IMR-90 (cell line): Measurements from ENCODE around the gene SNRK. TPM values are rescaled to one million over a fixed set of nuclear protein-coding genes. Genes with fewer than 3 reads are reported as not detected.

Source experiments
- ATAC-seq: fragments of 200-7000 bp; cut with Tn5 transposase; 2 replicates; pipeline ENCODE4 v1.9.1; 2020; ENCODE audit warnings: low read depth, mild to moderate bottlenecking, moderate library complexity
- BruUV-seq: library from RNA; stranded (reverse); fragments of 400-500 nt; replicated peaks from 2 replicates; lab custom pipeline; 2021; lab: Mats Ljungman, UMichigan
- CTCF ChIA-PET: fragments of 300-600 bp; formaldehyde crosslinking; extraction: SDS; loops from one replicate; lab custom pipeline; 2021; ENCODE audit warnings: antibody characterized with exemption; lab: Yijun Ruan, JAX
- POLR2A ChIA-PET: fragments of 300-600 bp; sonication (Branson Sonifier 250); formaldehyde crosslinking; loops from one replicate; lab custom pipeline; 2022; ENCODE audit warnings: antibody characterized with exemption; ENCODE audit not compliant: unreplicated experiment; lab: Charles Lee
- DNase-seq: peaks from one replicate; pipeline ENCODE4 v3.0.0; 2013
- H2AFZ ChIP-seq: replicated peaks from 2 replicates; pipeline ENCODE3; 2013; ENCODE audit warnings: low read length, mild to moderate bottlenecking; ENCODE audit not compliant: poor library complexity
- H2AK5ac ChIP-seq: 2 replicates; pipeline ENCODE4 v1.6.1; 2013; ENCODE audit warnings: low read depth, low read length, inconsistent platforms
- H2AK9ac ChIP-seq: replicated peaks from 2 replicates; pipeline ENCODE3; 2013; ENCODE audit warnings: mild to moderate bottlenecking, low read depth, low read length, moderate library complexity; ENCODE audit not compliant: poor library complexity
- H2BK120ac ChIP-seq: 2 replicates; pipeline ENCODE4 v1.6.1; 2013; ENCODE audit warnings: low read depth, low read length, inconsistent platforms
- H2BK15ac ChIP-seq: 3 replicates; pipeline ENCODE4 v1.6.1; 2013; ENCODE audit warnings: low read depth, low read length, inconsistent platforms
- H2BK20ac ChIP-seq: 2 replicates; pipeline ENCODE4 v1.6.1; 2013; ENCODE audit warnings: low read depth, mild to moderate bottlenecking, inconsistent platforms, low read length, moderate library complexity
- H2BK5ac ChIP-seq: 2 replicates; pipeline ENCODE4 v1.6.1; 2013; ENCODE audit warnings: mild to moderate bottlenecking, low read depth, low read length, inconsistent platforms; ENCODE audit not compliant: poor library complexity, severe bottlenecking
- H3K14ac ChIP-seq: replicated peaks from 2 replicates; pipeline ENCODE4 v1.6.1; 2013; ENCODE audit warnings: low read depth, low read length, inconsistent platforms
- H3K18ac ChIP-seq: 2 replicates; pipeline ENCODE4 v1.6.1; 2013; ENCODE audit warnings: low read depth, low read length, control low read depth
- H3K23ac ChIP-seq: 2 replicates; pipeline ENCODE4 v1.6.1; 2013; ENCODE audit warnings: low read depth, low read length, inconsistent platforms
- H3K27ac ChIP-seq: 2 replicates; pipeline ENCODE4 v1.5.1; 2013; ENCODE audit warnings: mild to moderate bottlenecking, control low read depth, low read length; ENCODE audit not compliant: insufficient read depth
- H3K27me3 ChIP-seq: 2 replicates; pipeline ENCODE4 v1.6.1; 2013; ENCODE audit warnings: low read length; ENCODE audit not compliant: control insufficient read depth, insufficient read depth
- H3K36me3 ChIP-seq: 2 replicates; pipeline ENCODE4 v1.6.1; 2013; ENCODE audit warnings: low read length, mixed read lengths; ENCODE audit not compliant: control insufficient read depth, insufficient read depth
- H3K4ac ChIP-seq: 2 replicates; pipeline ENCODE4 v1.6.1; 2013; ENCODE audit warnings: low read depth, low read length, inconsistent platforms
- H3K4me1 ChIP-seq: 2 replicates; pipeline ENCODE4 v1.6.1; 2013; ENCODE audit warnings: low read length, mixed read lengths; ENCODE audit not compliant: control insufficient read depth, insufficient read depth
- H3K4me2 ChIP-seq: 2 replicates; pipeline ENCODE4 v1.6.1; 2013; ENCODE audit warnings: low read depth, mild to moderate bottlenecking, control low read depth, low read length, moderate library complexity
- H3K4me3 ChIP-seq: 2 replicates; pipeline ENCODE4 v1.5.1; 2013; ENCODE audit warnings: low read depth, mild to moderate bottlenecking, control low read depth, low read length, moderate library complexity; ENCODE audit not compliant: insufficient read depth
- H3K56ac ChIP-seq: 2 replicates; pipeline ENCODE4 v1.6.1; 2013; ENCODE audit warnings: low read length, inconsistent platforms; ENCODE audit not compliant: insufficient read depth; ENCODE audit errors: extremely low read depth
- H3K79me1 ChIP-seq, 2 experiments: 2 replicates each; pipeline ENCODE4 v1.6.1; 2013; ENCODE audit warnings: low read length in 2 of 2, inconsistent platforms in 1 of 2, low read depth in 1 of 2
- H3K9ac ChIP-seq: 2 replicates; pipeline ENCODE4 v1.6.1; 2013; ENCODE audit warnings: low read depth, low read length, control low read depth
- H3K9me1 ChIP-seq: 2 replicates; pipeline ENCODE4 v1.6.1; 2013; ENCODE audit warnings: low read length, inconsistent platforms; ENCODE audit not compliant: insufficient read depth
- H3K9me3 ChIP-seq: 2 replicates; pipeline ENCODE4 v1.6.1; 2013; ENCODE audit warnings: low read length; ENCODE audit not compliant: control insufficient read depth, insufficient read depth
- H4K20me1 ChIP-seq: 2 replicates; pipeline ENCODE4 v1.6.1; 2013; ENCODE audit warnings: low read length, inconsistent platforms; ENCODE audit not compliant: insufficient read depth
- H4K5ac ChIP-seq: 2 replicates; pipeline ENCODE4 v1.6.1; 2013; ENCODE audit warnings: mild to moderate bottlenecking, low read depth, low read length, control low read depth
- H4K8ac ChIP-seq, 2 experiments: 2 replicates each; pipeline ENCODE4 v1.6.1; 2013; ENCODE audit warnings: low read depth in 2 of 2, low read length in 2 of 2, control low read depth in 1 of 2, inconsistent platforms in 1 of 2
- H4K91ac ChIP-seq: 2 replicates; pipeline ENCODE4 v1.6.1; 2013; ENCODE audit warnings: low read depth, low read length, inconsistent platforms; ENCODE audit not compliant: insufficient read depth
- CEBPB ChIP-seq: IDR thresholded peaks from 2 replicates; pipeline ENCODE4 v1.6.1; 2012; ENCODE audit warnings: low read depth, low read length, improper control_type of control experiment
- CHD1 ChIP-seq: IDR thresholded peaks from 2 replicates; pipeline ENCODE4 v1.6.1; 2012; ENCODE audit warnings: low read depth, low read length, improper control_type of control experiment
- ELK1 ChIP-seq: fragments of 150-350 bp; IDR thresholded peaks from 2 replicates; pipeline ENCODE4 v1.6.1; 2016; ENCODE audit warnings: low read depth, mild to moderate bottlenecking, low read length, moderate library complexity, borderline replicate concordance
- FOS ChIP-seq: fragments of 150-350 bp; IDR thresholded peaks from 2 replicates; pipeline ENCODE4 v1.6.1; 2016; ENCODE audit warnings: low read depth, low read length
- MXI1 ChIP-seq: IDR thresholded peaks from 2 replicates; pipeline ENCODE4 v1.6.1; 2012; ENCODE audit warnings: low read depth, mild to moderate bottlenecking, low read length, moderate library complexity, borderline replicate concordance
- RFX5 ChIP-seq: IDR thresholded peaks from 2 replicates; pipeline ENCODE4 v1.8.0; 2012; ENCODE audit warnings: low read depth, mild to moderate bottlenecking, low read length, moderate library complexity
- SMC3 ChIP-seq: fragments of 150-350 bp; IDR thresholded peaks from 2 replicates; pipeline ENCODE4 v1.6.1; 2016; ENCODE audit warnings: low read depth, mild to moderate bottlenecking, antibody characterized with exemption, low read length, moderate library complexity
- WGBS, 2 experiments: methylation state at CpG; one replicate each; pipeline versions ENCODE4 v1.1.5 to v1.1.7; 2013; ENCODE audit warnings: missing lambda C conversion rate in 2 of 2; ENCODE audit not compliant: insufficient read length in 1 of 2; ENCODE audit errors: extremely low coverage in 2 of 2; 5-methylcytosine and 5-hydroxymethylcytosine counted together
- dilution Hi-C: fragments of 300-500 bp; cut with HindIII; formaldehyde crosslinking; loops from one replicate; pipeline ENCODE4 v1.14.3; 2018; ENCODE audit warnings: low sequenced_read_pairs; ENCODE audit not compliant: unreplicated experiment
- in situ Hi-C: fragments of 300-500 bp; cut with MboI; formaldehyde crosslinking; loops from 3 replicates; pipeline ENCODE4 v1.14.3; 2019; ENCODE audit warnings: low sequenced_read_pairs, inconsistent platforms, mixed read lengths
- intact Hi-C: fragments of 100-400 bp; cut with micrococcal nuclease; formaldehyde crosslinking; loops from 2 replicates; pipeline ENCODE4 v1.10.0; 2022
- polyA plus RNA-seq, 3 experiments: library from polyadenylated mRNA; depleted of rRNA; stranded (reverse); fragments of >200 nt; gene quantifications; 2 replicates each; pipeline ENCODE4 v1.2.3, GENCODE V29; 2012; ENCODE audit warnings: low replicate concordance in 1 of 3
- total RNA-seq: library from RNA; depleted of rRNA; stranded (reverse); fragments of >200 nt; gene quantifications from 2 replicates; pipeline ENCODE4 v1.2.3, GENCODE V29; 2012

Gene SNRK
- total and polyA plus RNA-seq, 2 of the 4 experiments (the other 2 are of a cell fraction): 4.7 to 23.1 TPM

- Histone ChIP-seq H3K23ac (no peak overlapping the region), H3K9ac (no peak overlapping the region), H3K9me1 (no peaks in the 10 kb centered on the region; the same call in 1 of the 2 replicates), H2BK5ac (no peak overlapping the region), H3K79me1 (no peaks in the 10 kb centered on the region), H2AK9ac (no peak overlapping the region), H4K8ac (no peak overlapping the region), H4K5ac (no peak overlapping the region), H3K18ac (no peak overlapping the region), H2AK5ac (no peak overlapping the region), H2BK15ac (no peak overlapping the region), H3K27me3 (peaks cover 14% of the 10 kb centered on the region), H3K4me2 (no peak overlapping the region), H3K4ac (no peak overlapping the region), H3K4me1 (no peaks in the 10 kb centered on the region), H3K9me3 (no peaks in the 10 kb centered on the region), H2AFZ (no peak overlapping the region), H3K36me3 (no peaks in the 10 kb centered on the region), H4K91ac (no peak overlapping the region), H3K27ac (no peak overlapping the region), H4K20me1 (no peaks in the 10 kb centered on the region), H3K14ac (no peak overlapping the region), H3K56ac (no peak overlapping the region), H3K4me3 (no peak overlapping the region), H2BK20ac (no peak overlapping the region), H2BK120ac (no peak overlapping the region)
- ChIA-PET CTCF (no interaction called here), POLR2A (no interaction called here)
- in situ Hi-C loops (no loop called here), dilution Hi-C loops (no loop called here), intact Hi-C loops (no loop called here)
- TF ChIP-seq CHD1 (no peak), MXI1 (no peak), ELK1 (no peak), RFX5 (no peak), FOS (no peak), SMC3 (no peak), CEBPB (0 out of 2 replicates have a peak, but pooled peaks have one; percentile 16)
- 67% methylated on average over 1 of the region's 2 CpGs; no CpG with 5 or more reads in 1 of the 2 experiments for WGBS, 2 experiments
- no peak for DNase-seq
- no peak for ATAC-seq
- no TSS peak for BruUV-seq
Measured at GRCh38 chr3:43270078-43270477, 16.3 kb upstream of the SNRK start.
